ENCODE measurements around the gene CYSTM1.
A peak's percentile ranks its signal among the peaks of the same experiment; 100 is the strongest.

The CYSTM1 gene

GRCh38 chr5:140205952-140206351 is 31.0 kb downstream of the CYSTM1 start:
- no peak overlapping the region for H3K4me3 ChIP-seq (ENCODE audit: low read depth, low read length)
- TF ChIP-seq, protein P1, sequence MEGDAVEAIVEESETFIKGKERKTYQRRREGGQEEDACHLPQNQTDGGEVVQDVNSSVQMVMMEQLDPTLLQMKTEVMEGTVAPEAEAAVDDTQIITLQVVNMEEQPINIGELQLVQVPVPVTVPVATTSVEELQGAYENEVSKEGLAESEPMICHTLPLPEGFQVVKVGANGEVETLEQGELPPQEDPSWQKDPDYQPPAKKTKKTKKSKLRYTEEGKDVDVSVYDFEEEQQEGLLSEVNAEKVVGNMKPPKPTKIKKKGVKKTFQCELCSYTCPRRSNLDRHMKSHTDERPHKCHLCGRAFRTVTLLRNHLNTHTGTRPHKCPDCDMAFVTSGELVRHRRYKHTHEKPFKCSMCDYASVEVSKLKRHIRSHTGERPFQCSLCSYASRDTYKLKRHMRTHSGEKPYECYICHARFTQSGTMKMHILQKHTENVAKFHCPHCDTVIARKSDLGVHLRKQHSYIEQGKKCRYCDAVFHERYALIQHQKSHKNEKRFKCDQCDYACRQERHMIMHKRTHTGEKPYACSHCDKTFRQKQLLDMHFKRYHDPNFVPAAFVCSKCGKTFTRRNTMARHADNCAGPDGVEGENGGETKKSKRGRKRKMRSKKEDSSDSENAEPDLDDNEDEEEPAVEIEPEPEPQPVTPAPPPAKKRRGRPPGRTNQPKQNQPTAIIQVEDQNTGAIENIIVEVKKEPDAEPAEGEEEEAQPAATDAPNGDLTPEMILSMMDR (IDR thresholded peaks at IDR 0.05; ENCODE audit: insufficient read depth, low read depth, low read length, missing control alignments), result no peak
- no peak for DNase-seq (ENCODE audit: low read depth)

GRCh38 chr5:140207250-140207964 is 32.4 kb downstream of the CYSTM1 start:
- DNase-seq (ENCODE audit: low read depth), result peak; percentile 39
- no peak overlapping the region for H3K4me3 ChIP-seq (ENCODE audit: low read depth, low read length)
- TF ChIP-seq, protein P1 (IDR thresholded peaks at IDR 0.05; ENCODE audit: insufficient read depth, low read depth, low read length, missing control alignments), result no peak

GRCh38 chr5:140208065-140208464 is 33.1 kb downstream of the CYSTM1 start:
- TF ChIP-seq, protein P1 (IDR thresholded peaks at IDR 0.05; ENCODE audit: insufficient read depth, low read depth, low read length, missing control alignments), result no peak
- H3K4me3 ChIP-seq (ENCODE audit: low read depth, low read length), result no peak overlapping the region
- DNase-seq (ENCODE audit: low read depth), result no peak

GRCh38 chr5:140213370-140213983 is 38.5 kb downstream of the CYSTM1 start:
- TF ChIP-seq, protein P1 (IDR thresholded peaks at IDR 0.05; ENCODE audit: insufficient read depth, low read depth, low read length, missing control alignments), result no peak
- no peak for DNase-seq (ENCODE audit: low read depth)
- no peak overlapping the region for H3K4me3 ChIP-seq (ENCODE audit: low read depth, low read length)

- TF ChIP-seq, protein P1 (IDR thresholded peaks at IDR 0.05; ENCODE audit: insufficient read depth, low read depth, low read length, missing control alignments), result no peak
- peak; percentile 48 for DNase-seq (ENCODE audit: low read depth)
- no peak overlapping the region for H3K4me3 ChIP-seq (ENCODE audit: low read depth, low read length)
These were observed 39.8 kb downstream of the CYSTM1 start for GRCh38 chr5:140214831-140215230.

GRCh38 chr5:140215276-140215675 is 40.3 kb downstream of the CYSTM1 start:
- H3K4me3 ChIP-seq (ENCODE audit: low read depth, low read length), result no peak overlapping the region
- no peak for DNase-seq (ENCODE audit: low read depth)
- TF ChIP-seq, protein P1 (IDR thresholded peaks at IDR 0.05; ENCODE audit: insufficient read depth, low read depth, low read length, missing control alignments), result no peak

Measured in GM12865 (cell line).